H1 (cell line): ENCODE measurements around the gene NR2F1-AS1. TPM values are rescaled to one million over a fixed set of nuclear protein-coding genes. Genes with fewer than 3 reads are reported as not detected.

Source experiments
- CTCF ChIA-PET: fragments of 300-600 bp; sonication (Branson Sonifier 250); formaldehyde crosslinking; loops from one replicate; lab custom pipeline; 2021; ENCODE audit not compliant: partially characterized antibody; lab: Charles Lee
- POLR2A ChIA-PET: fragments of 300-600 bp; sonication (Branson Sonifier 250); formaldehyde crosslinking; loops from one replicate; lab custom pipeline; 2021; ENCODE audit warnings: inconsistent platforms; ENCODE audit not compliant: partially characterized antibody; lab: Charles Lee
- DNase-seq, 2 experiments: peaks; one replicate each; pipeline versions ENCODE4 v3.0.0 to v3.0.0-alpha.2; 2010 to 2022; ENCODE audit warnings: low spot score in 2 of 2, low read depth in 1 of 2, mixed read lengths in 1 of 2
- FAIRE-seq: peaks from 2 replicates; lab custom pipeline; 2011; peaks lifted over from hg19 to GRCh38; lab: Jason Lieb, UNC
- H2AFZ ChIP-seq: 2 replicates; pipeline ENCODE4 v1.8.1; 2012; ENCODE audit warnings: low read length, inconsistent platforms
- H2AK5ac ChIP-seq: 2 replicates; pipeline ENCODE4 v1.6.1; 2013; ENCODE audit warnings: low read depth, low read length
- H2BK120ac ChIP-seq: replicated peaks from 2 replicates; pipeline ENCODE3; 2013; ENCODE audit warnings: low read depth, low read length, inconsistent platforms
- H2BK12ac ChIP-seq: 2 replicates; pipeline ENCODE4 v1.6.1; 2013; ENCODE audit warnings: low read depth, low read length
- H2BK15ac ChIP-seq: 2 replicates; pipeline ENCODE4 v1.6.1; 2013; ENCODE audit warnings: low read length
- H2BK20ac ChIP-seq: 2 replicates; pipeline ENCODE4 v1.6.1; 2013; ENCODE audit warnings: low read length
- H2BK5ac ChIP-seq: 2 replicates; pipeline ENCODE4 v1.6.1; 2013; ENCODE audit warnings: low read depth, low read length
- H3K14ac ChIP-seq: 2 replicates; pipeline ENCODE4 v1.6.1; 2013; ENCODE audit warnings: inconsistent platforms; ENCODE audit not compliant: insufficient read length
- H3K18ac ChIP-seq: 2 replicates; pipeline ENCODE4 v1.6.1; 2013; ENCODE audit warnings: low read length; ENCODE audit errors: extremely low read depth
- H3K23ac ChIP-seq: 2 replicates; pipeline ENCODE4 v1.6.1; 2013; ENCODE audit warnings: inconsistent platforms; ENCODE audit not compliant: insufficient read length
- H3K23me2 ChIP-seq: 2 replicates; pipeline ENCODE4 v1.6.1; 2013; ENCODE audit warnings: low read depth, low read length
- H3K27ac ChIP-seq: 2 replicates; pipeline ENCODE4 v1.6.1; 2011; ENCODE audit warnings: low read depth, low read length, inconsistent platforms
- H3K27me3 ChIP-seq, 4 experiments: replicated peaks in 1 of 4; 1 replicate in 1 of 4; 2 replicates in 3 of 4; pipeline versions ENCODE4 v1.6.1 to v1.8.1; 2011 to 2013; ENCODE audit warnings: low read length in 3 of 4, mild to moderate bottlenecking in 3 of 4, inconsistent platforms in 2 of 4, mixed read lengths in 2 of 4, moderate library complexity in 1 of 4; ENCODE audit not compliant: control insufficient read depth in 3 of 4, insufficient read depth in 3 of 4; ENCODE audit errors: extremely low read depth in 1 of 4
- H3K36me3 ChIP-seq, 4 experiments: 2 replicates each; pipeline versions ENCODE4 v1.6.1 to v1.8.1; 2011 to 2013; ENCODE audit warnings: mild to moderate bottlenecking in 4 of 4, low read length in 3 of 4, moderate library complexity in 2 of 4, control low read depth in 1 of 4, inconsistent platforms in 1 of 4; ENCODE audit not compliant: insufficient read depth in 4 of 4, control insufficient read depth in 2 of 4
- H3K4ac ChIP-seq: replicated peaks from 2 replicates; pipeline ENCODE3; 2013; ENCODE audit warnings: low read length, low read depth, mixed read lengths, inconsistent platforms; ENCODE audit not compliant: insufficient read length
- H3K4me1 ChIP-seq, 4 experiments: replicated peaks in 1 of 4; 1 replicate in 1 of 4; 2 replicates in 3 of 4; pipeline versions ENCODE4 v1.6.1 to v1.8.1; 2011 to 2013; ENCODE audit warnings: low read length in 3 of 4, inconsistent platforms in 2 of 4, mixed read lengths in 1 of 4; ENCODE audit not compliant: insufficient read depth in 4 of 4, control insufficient read depth in 3 of 4
- H3K4me2 ChIP-seq, 2 experiments: 2 replicates each; pipeline versions ENCODE4 v1.6.1 to v1.8.1; 2011 to 2013; ENCODE audit warnings: low read depth in 2 of 2, low read length in 2 of 2, control low read depth in 1 of 2, inconsistent platforms in 1 of 2, mild to moderate bottlenecking in 1 of 2; ENCODE audit not compliant: insufficient read depth in 1 of 2
- H3K4me3 ChIP-seq, 4 experiments: fragments of 200-600, 300-600 bp in 1 of 4; sonication (generic), shearing (Covaris generic), sonication (Bioruptor Twin) in 1 of 4; 2 replicates each; pipeline versions ENCODE4 v1.5.1 to v1.8.1; 2011 to 2016; ENCODE audit warnings: low read length in 4 of 4, low read depth in 3 of 4, control low read depth in 2 of 4, inconsistent platforms in 2 of 4, mild to moderate bottlenecking in 2 of 4, mixed read lengths in 1 of 4, moderate library complexity in 1 of 4; ENCODE audit not compliant: insufficient read depth in 2 of 4; ENCODE audit errors: extremely low read depth in 1 of 4
- H3K56ac ChIP-seq: replicated peaks from 2 replicates; pipeline ENCODE3; 2013; ENCODE audit warnings: low read depth, mild to moderate bottlenecking, mixed read lengths, low read length, inconsistent platforms; ENCODE audit not compliant: insufficient read length
- H3K79me1 ChIP-seq: 2 replicates; pipeline ENCODE4 v1.6.1; 2013; ENCODE audit warnings: low read depth, low read length, control low read depth
- H3K79me2 ChIP-seq, 2 experiments: 2 replicates each; pipeline versions ENCODE4 v1.6.1 to v1.8.1; 2012 to 2013; ENCODE audit warnings: low read length in 2 of 2, mild to moderate bottlenecking in 2 of 2, inconsistent platforms in 1 of 2; ENCODE audit not compliant: insufficient read depth in 2 of 2, control insufficient read depth in 1 of 2
- H3K9ac ChIP-seq, 4 experiments: replicated peaks in 1 of 4; 1 replicate in 1 of 4; 2 replicates in 3 of 4; pipeline versions ENCODE4 v1.6.1 to v1.8.1; 2011 to 2013; ENCODE audit warnings: low read depth in 3 of 4, low read length in 3 of 4, control low read depth in 2 of 4, mild to moderate bottlenecking in 2 of 4, moderate library complexity in 2 of 4, inconsistent platforms in 1 of 4; ENCODE audit errors: extremely low read depth in 1 of 4
- H3K9me3 ChIP-seq, 2 experiments: 2 replicates each; pipeline versions ENCODE4 v1.6.1 to v1.8.1; 2012 to 2013; ENCODE audit warnings: mild to moderate bottlenecking in 2 of 2, moderate library complexity in 2 of 2, control low read depth in 1 of 2, inconsistent platforms in 1 of 2, low read depth in 1 of 2, low read length in 1 of 2, mixed read lengths in 1 of 2; ENCODE audit not compliant: insufficient read depth in 2 of 2
- H4K20me1 ChIP-seq, 2 experiments: replicated peaks in 1 of 2; 2 replicates each; pipeline versions ENCODE3 to v1.8.1; 2011 to 2013; ENCODE audit warnings: inconsistent platforms in 2 of 2, low read length in 2 of 2, mild to moderate bottlenecking in 1 of 2; ENCODE audit not compliant: insufficient read depth in 2 of 2, control insufficient read depth in 1 of 2
- H4K5ac ChIP-seq: 2 replicates; pipeline ENCODE4 v1.6.1; 2013; ENCODE audit warnings: low read length, low read depth, mixed read lengths, inconsistent platforms; ENCODE audit not compliant: insufficient read length
- H4K8ac ChIP-seq: 2 replicates; pipeline ENCODE4 v1.8.0; 2013; ENCODE audit warnings: mild to moderate bottlenecking, moderate library complexity, low read length, inconsistent platforms; ENCODE audit not compliant: insufficient read depth; ENCODE audit errors: extremely low read depth
- H4K91ac ChIP-seq: replicated peaks from 2 replicates; pipeline ENCODE3; 2013; ENCODE audit warnings: low read length, mixed read lengths, inconsistent platforms; ENCODE audit not compliant: insufficient read length
- BRCA1 ChIP-seq: IDR thresholded peaks from 2 replicates; pipeline ENCODE4 v1.6.1; 2012; ENCODE audit warnings: low read depth, low read length, improper control_type of control experiment
- RAD21 ChIP-seq, 2 experiments: IDR thresholded peaks in 1 of 2; conservative IDR thresholded peaks in 1 of 2; 2 replicates each; pipeline ENCODE4 v1.6.1; 2011; ENCODE audit warnings: low read depth in 2 of 2, low read length in 2 of 2, improper control_type of control experiment in 1 of 2, inconsistent platforms in 1 of 2, mild to moderate bottlenecking in 1 of 2, moderate library complexity in 1 of 2
- RBBP5 ChIP-seq: IDR thresholded peaks from 2 replicates; pipeline ENCODE4 v1.7.1; 2012; ENCODE audit warnings: low read depth, mild to moderate bottlenecking, inconsistent platforms, low read length, moderate library complexity, borderline replicate concordance
- TEAD4 ChIP-seq: IDR thresholded peaks from 2 replicates; pipeline ENCODE4 v1.6.1; 2012; ENCODE audit warnings: low read depth, low read length, inconsistent platforms, mixed read lengths
- WGBS, 2 experiments: shearing (Covaris generic) in 1 of 2; methylation state at CpG; one replicate each; pipeline versions ENCODE4 v1.1.6 to v1.1.7; 2013 to 2015; ENCODE audit warnings: low lambda C conversion rate in 2 of 2, mixed read lengths in 2 of 2, inconsistent platforms in 1 of 2, low coverage in 1 of 2, missing lambda C conversion rate in 1 of 2; ENCODE audit not compliant: insufficient replicate concordance in 2 of 2, insufficient coverage in 1 of 2, insufficient read length in 1 of 2; ENCODE audit errors: extremely low coverage in 1 of 2, missing lambda C conversion rate in 1 of 2; 5-methylcytosine and 5-hydroxymethylcytosine counted together
- polyA plus RNA-seq, 7 experiments: library from polyadenylated mRNA; depleted of rRNA in 3 of 7; stranded (reverse) in 5 of 7; unstranded in 2 of 7; fragments of >200 nt in 5 of 7; fragments of 200-250 nt in 2 of 7; gene quantifications; 1 replicate in 5 of 7; 2 replicates in 1 of 7; 4 replicates in 1 of 7; pipeline versions ENCODE4 v1.2.1 to v1.2.3, GENCODE V29; 2011 to 2013; ENCODE audit warnings: missing spikeins in 2 of 7, mixed read lengths in 2 of 7
- total RNA-seq: library from RNA; stranded (reverse); fragmentation: NEBNext Ultra II Directional; extraction: Animal tissue kit (Norgen Biotek cat#: 25700); gene quantifications from 2 replicates; pipeline ENCODE4 v1.2.1, GENCODE V29; 2021
- TF ChIP-seq, protein P1 (sequence below): IDR thresholded peaks from 2 replicates; pipeline ENCODE4 v1.6.1; 2012; ENCODE audit warnings: inconsistent platforms

Gene NR2F1-AS1
- total and polyA plus RNA-seq, 2 of the 8 experiments (the other 6 are each of a cell fraction or from before 2014, with no cell fraction given): 1.6 to 5.6 TPM

DNA sequence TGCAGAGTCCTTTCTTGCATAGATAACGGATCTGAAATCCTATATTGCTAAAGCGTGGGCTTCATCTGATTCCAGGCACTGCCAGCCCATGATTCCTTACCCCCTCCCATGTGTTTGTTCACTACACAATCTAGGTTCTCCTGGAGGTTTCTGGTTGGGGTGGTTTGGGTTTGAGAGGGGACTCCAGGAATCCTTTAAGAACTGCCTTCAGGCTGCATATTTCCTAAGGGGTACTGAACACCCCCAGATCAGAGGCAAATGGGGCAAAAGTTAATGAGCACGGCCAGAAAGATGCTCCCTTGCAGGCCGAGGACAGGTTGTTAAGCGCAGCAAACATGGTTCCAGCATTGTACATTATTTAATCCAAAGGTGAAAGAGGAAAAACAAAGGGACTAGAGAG is 11.9 kb upstream of the NR2F1-AS1 start:
- no peak overlapping the region for H2BK20ac ChIP-seq
- no peak overlapping the region for H2BK12ac ChIP-seq
- POLR2A ChIA-PET: interaction anchor here (1.1 to 1.7 kb wide), 2 partner anchors 9 to 15 kb away, joined by 3 to 4 read pairs; no protein-coding TSS in a partner anchor
- no peak overlapping the region for H3K18ac ChIP-seq
- no peak overlapping the region for H3K9ac ChIP-seq
- H3K9me3 ChIP-seq: no peaks in the 10 kb centered on the region
- no peak overlapping the region for H3K4me3 ChIP-seq
- H2BK15ac ChIP-seq: no peak overlapping the region
- peak overlapping the region in 1 of 2 experiments; percentile 18; a peak in 1 of 4 replicates for H3K4me2 ChIP-seq
- H3K4me1 ChIP-seq: peaks cover 0 to 28% (median 22%) of the 10 kb centered on the region in 4 experiments; a peak in 5 of 7 replicates
- CTCF ChIA-PET: interaction anchor here (0.7 to 4.5 kb wide), 5 partner anchors 9 to 28 kb away, joined by 3 to 15 read pairs (median 4); no protein-coding TSS in a partner anchor
- no peak overlapping the region for H2AK5ac ChIP-seq
- no peak for FAIRE-seq
- peaks cover 22 to 39% of the 10 kb centered on the region in 2 experiments for H4K20me1 ChIP-seq
- H3K4ac ChIP-seq: no peak overlapping the region
- H3K56ac ChIP-seq: no peak overlapping the region
- peaks cover 3% of the 10 kb centered on the region for H3K23me2 ChIP-seq
- no peak overlapping the region for H3K14ac ChIP-seq
- no peaks in the 10 kb centered on the region for H3K79me1 ChIP-seq
- H4K91ac ChIP-seq: no peak overlapping the region
- H3K36me3 ChIP-seq: peaks cover 0 to 7% (median 0%) of the 10 kb centered on the region in 4 experiments; a peak in 1 of 8 replicates
- H2BK5ac ChIP-seq: no peak overlapping the region
- no peak overlapping the region for H2BK120ac ChIP-seq
- H3K23ac ChIP-seq: no peak overlapping the region
- H3K27ac ChIP-seq: no peak overlapping the region
- TF ChIP-seq RBBP5: no peak
- TF ChIP-seq BRCA1: no peak
- no peak for TF ChIP-seq TEAD4
- TF ChIP-seq, protein P1, sequence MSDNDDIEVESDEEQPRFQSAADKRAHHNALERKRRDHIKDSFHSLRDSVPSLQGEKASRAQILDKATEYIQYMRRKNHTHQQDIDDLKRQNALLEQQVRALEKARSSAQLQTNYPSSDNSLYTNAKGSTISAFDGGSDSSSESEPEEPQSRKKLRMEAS: no peak
- no peak for TF ChIP-seq RAD21 (IDR thresholded peaks at IDR 0.05 in 1 of 2, conservative IDR thresholded peaks at IDR 0.05 in 1 of 2; ENCODE audit: low read depth in 2 of 2, low read length in 2 of 2)
- no peaks in the 10 kb centered on the region for H3K79me2 ChIP-seq
- no peak overlapping the region for H4K8ac ChIP-seq
- H3K27me3 ChIP-seq: peaks cover 95 to 100% (median 98%) of the 10 kb centered on the region in 4 experiments
- WGBS, 2 experiments: 36% methylated on average over 5 of the region's 5 CpGs; no CpG with 5 or more reads in 1 of the 2 experiments
- H2AFZ ChIP-seq: no peak overlapping the region
- DNase-seq: no peak
- H4K5ac ChIP-seq: no peak overlapping the region
